ENCODE data around the gene PCYT1A.
"Not testable (repeated sequence)": the region's sequence is repeated elsewhere in the genome, so short reads cannot be mapped to it uniquely, and the experiment has no call there.

PCYT1A gene

DNA sequence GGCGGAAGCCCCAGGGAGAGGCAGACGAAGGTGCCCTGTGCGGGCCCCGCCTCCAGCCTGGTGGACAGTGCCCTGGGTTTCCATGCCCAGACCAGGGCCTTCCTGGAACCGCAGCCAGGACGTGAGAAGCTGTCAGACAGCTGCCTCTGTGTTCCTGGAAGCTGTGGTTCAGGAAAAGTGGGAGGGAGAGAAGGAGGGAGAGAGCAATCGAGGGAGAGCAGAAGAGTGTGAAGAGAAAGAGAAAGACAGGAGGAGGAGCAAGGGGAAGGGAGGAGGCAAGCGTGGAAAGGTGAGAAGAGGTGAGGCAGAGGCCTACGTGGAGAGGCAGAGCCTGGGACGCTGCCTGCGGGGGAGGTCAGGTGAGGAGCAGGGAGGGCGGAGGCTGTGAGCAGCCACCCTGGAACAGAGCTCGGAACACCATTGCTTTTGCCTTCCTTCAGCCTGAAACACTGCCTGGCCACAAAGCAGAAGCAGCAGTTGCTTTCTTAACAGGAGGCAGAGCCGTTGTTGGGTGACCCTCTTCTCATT lies 94.9 kb downstream of the PCYT1A start:
- DNase-seq (ENCODE audit: low read depth), result no peak

DNA sequence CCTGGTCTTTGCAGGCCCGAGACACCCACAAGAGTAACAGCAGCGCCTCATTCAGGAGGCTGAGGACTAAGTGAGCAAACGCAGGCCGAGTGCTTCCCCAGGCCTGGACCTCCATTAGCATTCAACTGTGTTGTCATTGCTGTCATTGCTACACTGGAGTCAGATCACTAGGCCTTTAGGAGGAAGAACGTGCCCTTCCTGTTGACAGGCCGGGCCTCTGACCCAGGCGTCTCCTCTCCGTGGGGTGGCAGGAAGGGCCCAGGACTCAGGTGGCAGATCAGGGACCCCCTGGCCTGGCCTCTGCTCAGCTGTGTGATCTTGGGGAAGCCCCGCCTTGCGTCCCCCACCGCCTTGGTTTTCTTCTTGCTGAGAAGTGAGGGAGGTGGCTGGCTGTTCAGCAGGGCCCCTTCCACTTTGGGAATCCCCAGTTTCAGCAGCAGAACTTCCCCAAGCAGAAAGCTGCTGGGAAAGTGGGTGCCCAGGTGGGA lies 95.4 kb downstream of the PCYT1A start:
- no peak for DNase-seq (ENCODE audit: low read depth)

DNA sequence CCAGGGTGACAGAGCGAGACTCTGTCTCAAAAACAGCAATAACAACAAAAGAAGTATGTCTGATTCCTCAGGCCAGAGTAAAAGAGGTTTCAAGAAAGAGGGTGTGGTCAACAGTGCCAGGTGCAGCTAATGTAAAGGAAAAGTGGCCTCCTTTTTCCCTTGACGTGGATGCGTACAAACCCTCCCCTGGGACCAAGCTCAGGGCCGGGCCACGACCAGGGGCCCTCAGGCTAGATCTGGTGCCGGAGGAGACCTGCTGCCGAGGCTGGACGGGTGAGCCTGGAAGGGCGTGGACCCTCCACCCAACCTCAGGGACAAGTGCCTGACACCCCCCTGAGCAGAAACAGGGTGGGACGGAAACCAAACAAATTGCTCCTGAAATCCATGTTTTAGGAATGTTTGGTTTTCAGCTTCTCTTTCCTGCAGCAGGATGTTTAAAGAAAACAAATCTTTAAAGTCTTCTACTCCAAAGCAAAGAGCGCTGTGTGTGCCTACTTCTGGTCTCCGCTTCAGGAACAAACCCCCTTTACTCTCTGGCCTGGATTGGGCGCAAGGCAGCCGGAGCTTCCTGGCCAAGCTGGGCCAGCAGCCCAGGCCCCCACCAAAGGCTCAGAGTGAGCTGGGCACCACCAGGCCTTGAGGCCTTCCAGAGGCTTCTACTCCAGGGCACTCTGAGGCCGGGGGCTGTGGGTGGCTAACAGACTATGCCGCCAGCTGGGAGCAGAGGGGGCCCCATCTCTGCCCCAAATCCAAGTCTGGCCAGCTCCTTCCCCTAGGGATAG lies 97.8 kb downstream of the PCYT1A start:
- DNase-seq (ENCODE audit: low read depth), result no peak

DNA sequence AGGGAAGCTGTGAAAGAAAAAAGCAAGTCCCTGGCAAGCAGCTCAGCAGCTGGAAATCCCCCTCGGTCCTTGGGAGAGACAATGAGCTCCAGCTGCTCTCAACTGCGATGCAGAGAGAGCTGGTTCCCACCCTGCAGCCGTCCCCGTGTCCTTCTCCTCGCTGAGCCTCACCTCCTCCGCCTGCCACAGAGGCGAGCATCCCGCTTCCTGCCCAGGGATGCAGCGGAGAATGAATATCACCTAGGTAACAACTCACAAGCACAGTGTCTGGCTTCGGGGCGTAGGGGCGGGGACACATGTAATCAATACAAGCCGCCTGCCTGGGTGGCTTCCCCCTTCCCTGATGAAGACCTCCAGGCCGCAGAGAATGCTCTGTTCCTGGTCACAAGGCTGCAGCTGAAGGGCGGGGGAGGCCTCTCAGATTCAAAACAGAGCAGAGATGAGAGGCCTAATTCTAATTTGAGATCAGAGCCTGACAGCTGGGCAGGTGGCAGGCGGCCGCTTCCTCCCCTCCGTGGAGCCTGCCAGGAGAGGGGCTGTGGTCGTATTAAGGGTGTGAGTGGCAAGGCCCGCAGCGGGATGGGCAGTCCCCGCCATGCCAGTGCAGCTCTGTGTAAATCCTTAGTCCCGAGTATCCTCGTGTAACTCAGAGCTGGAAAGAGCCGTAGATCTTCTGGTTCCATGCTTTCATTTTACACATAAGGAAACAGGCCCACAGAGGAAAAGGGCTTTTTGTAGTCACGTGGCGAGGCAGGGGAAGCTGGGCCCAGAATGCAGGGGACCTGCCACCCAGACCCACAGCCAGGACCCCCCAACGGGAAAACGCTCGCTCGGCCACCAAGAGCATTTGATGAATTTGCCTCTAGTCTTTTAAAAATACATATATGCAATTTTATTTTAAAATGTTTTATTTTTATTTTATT lies 100.6 kb downstream of the PCYT1A start:
- no peak for DNase-seq (ENCODE audit: low read depth)

DNA sequence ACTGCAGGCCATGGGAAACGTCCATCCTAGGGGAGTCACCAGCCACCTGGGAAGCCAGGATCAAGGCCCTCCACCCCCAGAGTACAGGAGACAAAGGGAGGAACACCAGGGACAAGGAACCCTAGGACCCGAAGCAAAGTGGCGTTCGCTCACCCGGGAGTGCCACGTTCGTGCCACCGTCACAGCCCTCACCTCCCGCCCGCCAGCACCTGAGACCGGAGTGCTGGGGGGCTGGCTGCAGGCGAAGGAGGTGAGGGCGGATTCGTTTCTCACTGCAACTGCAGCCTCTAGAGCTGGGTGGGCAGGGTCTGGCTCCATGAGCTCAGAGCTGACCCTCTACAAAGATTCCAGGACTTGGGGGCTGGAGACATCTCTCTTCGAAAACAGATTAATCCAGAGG lies 102.6 kb downstream of the PCYT1A start:
- no peak for DNase-seq (ENCODE audit: low read depth)

DNA sequence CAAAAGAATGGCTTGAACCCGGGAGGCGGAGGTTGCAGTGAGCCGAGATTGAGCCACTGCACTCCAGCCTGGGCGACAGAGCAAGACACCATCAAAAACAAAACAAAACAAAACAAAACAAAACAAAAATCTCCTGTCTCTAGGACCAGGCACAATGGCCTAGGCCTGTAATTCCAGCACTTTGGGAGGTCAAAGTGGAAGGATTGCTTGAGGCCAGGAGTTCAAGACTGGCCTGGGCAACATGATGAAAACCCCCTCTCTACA lies 103.4 kb downstream of the PCYT1A start:
- DNase-seq (ENCODE audit: low read depth), result not testable (repeated sequence)

DNA sequence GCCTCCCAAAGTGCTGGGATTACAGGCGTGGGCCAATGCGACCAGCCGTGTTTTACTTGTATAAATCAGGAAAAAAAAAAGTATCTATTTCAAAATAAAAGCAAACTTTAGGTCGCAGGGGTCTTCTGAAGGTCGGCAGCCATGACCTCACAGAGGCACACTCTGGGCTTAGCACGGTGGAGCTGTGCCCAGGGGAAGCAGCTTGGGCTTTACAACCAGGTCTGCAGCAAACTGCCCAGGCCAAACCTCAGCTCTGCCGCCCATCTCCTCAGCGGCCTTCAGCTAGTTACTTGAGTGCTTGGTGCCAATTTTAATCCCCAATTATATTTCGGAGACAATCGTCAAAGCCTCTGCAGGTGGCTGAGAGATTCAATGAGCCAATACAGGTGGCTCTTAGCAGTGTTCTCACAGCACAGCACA lies 106.4 kb downstream of the PCYT1A start:
- DNase-seq (ENCODE audit: low read depth), result no peak

DNA sequence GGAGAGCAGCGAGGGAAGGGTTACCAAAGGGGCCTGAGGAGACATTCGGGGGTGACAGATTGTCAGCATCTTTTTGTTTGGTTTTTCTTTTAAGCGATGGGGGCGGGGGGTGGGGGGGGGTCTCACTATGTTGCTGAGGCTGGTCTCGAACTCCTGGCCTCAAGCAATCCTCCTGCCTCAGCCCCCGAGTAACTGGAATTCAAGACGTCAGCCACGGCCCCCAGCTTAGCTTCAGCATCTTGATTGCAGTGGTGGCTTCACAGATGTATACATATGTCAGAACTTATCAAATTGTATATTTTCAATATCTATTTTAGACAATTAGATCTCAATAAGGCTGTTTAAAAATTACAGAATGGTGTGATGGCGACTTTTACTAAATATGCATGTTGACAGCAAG lies 107.2 kb downstream of the PCYT1A start:
- DNase-seq (ENCODE audit: low read depth), result no peak
